GM12874 (cell line): ENCODE measurements around the gene DCAF4.
A peak's percentile ranks its signal among the peaks of the same experiment; 100 is the strongest.

Experiments used
- TF ChIP-seq, protein P1 (sequence below): IDR thresholded peaks from 2 replicates; pipeline ENCODE4 v1.5.1; 2011; ENCODE audit warnings: low read depth, mild to moderate bottlenecking, control low read depth, low read length, moderate library complexity; ENCODE audit not compliant: insufficient read depth

DCAF4 gene

DNA sequence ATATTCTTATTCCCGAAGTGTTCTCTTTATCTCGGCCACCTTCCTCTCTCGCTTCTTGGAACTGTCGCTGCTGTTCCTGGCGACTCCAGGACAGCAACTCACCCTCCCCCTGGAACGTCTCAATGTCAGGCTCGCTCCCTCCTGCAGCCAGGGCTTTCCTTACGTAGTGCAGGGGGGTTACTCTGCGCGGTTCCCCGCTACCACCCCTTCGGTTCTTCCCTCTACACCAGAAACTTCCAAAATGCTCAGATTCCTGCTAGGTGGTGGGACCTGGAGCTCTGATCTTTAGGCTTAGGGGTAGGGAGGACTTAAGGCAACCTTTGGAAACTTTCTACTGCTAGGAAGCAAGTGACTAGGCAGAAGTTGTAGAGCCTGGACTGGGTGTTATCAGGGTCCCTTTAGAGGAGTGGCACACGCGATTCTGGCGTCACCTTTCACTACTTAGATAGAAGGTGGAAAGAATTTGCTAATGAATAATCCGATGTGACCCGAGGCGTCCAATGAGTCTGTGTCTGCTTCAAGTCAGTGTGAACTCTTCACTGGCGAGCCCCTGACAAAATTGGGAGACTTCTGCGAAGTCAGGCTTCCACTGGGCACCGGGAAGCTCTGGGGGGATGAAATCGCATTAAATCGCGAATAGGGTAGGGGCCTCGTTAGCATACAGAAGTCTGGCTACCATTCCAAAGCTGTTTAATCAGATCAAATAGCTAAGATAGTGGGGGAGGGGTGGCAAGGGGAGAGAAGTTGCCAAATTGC is 31.5 kb upstream of the DCAF4 start:
- TF ChIP-seq, protein P1, sequence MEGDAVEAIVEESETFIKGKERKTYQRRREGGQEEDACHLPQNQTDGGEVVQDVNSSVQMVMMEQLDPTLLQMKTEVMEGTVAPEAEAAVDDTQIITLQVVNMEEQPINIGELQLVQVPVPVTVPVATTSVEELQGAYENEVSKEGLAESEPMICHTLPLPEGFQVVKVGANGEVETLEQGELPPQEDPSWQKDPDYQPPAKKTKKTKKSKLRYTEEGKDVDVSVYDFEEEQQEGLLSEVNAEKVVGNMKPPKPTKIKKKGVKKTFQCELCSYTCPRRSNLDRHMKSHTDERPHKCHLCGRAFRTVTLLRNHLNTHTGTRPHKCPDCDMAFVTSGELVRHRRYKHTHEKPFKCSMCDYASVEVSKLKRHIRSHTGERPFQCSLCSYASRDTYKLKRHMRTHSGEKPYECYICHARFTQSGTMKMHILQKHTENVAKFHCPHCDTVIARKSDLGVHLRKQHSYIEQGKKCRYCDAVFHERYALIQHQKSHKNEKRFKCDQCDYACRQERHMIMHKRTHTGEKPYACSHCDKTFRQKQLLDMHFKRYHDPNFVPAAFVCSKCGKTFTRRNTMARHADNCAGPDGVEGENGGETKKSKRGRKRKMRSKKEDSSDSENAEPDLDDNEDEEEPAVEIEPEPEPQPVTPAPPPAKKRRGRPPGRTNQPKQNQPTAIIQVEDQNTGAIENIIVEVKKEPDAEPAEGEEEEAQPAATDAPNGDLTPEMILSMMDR = no peak

DNA sequence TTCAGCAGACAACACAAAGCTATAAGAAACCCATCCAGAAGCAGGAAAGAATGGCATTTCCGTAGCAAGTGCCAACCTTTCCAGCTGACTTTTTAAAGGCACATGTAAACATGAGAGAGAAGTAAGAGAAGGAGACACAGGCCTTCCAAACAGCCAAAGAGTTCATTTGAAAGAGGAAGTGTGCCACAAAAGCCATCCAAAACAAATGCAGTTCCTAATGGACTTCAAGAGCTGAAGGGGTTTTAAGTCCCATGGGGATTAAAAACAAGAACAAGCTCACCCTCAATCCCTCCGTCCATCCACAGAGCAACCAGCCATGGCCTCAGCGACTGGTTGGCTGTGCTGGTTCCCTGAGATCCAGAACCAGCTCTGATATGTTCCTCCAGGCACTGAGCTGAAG is 27.8 kb upstream of the DCAF4 start:
- TF ChIP-seq, protein P1 = no peak

DNA sequence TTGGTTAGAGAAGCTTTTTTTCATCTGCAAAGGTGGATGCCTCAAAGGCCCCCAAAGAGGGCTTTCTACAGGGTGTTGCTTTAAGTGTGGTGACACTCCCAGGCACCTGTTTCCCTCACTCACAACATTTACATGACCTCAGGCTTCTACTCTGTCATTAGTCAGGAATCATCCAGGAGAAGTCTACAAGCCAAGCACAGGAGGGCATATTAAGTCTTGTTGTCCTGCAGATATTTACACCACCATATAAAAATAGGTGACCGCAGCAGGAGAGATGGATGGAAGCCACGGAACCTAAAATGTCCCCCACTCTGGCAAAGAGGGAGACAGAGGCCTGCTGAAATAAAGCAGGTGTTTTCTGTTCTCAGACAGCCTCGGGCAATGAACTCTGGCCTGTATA is 24.9 kb upstream of the DCAF4 start:
- TF ChIP-seq, protein P1 = no peak

DNA sequence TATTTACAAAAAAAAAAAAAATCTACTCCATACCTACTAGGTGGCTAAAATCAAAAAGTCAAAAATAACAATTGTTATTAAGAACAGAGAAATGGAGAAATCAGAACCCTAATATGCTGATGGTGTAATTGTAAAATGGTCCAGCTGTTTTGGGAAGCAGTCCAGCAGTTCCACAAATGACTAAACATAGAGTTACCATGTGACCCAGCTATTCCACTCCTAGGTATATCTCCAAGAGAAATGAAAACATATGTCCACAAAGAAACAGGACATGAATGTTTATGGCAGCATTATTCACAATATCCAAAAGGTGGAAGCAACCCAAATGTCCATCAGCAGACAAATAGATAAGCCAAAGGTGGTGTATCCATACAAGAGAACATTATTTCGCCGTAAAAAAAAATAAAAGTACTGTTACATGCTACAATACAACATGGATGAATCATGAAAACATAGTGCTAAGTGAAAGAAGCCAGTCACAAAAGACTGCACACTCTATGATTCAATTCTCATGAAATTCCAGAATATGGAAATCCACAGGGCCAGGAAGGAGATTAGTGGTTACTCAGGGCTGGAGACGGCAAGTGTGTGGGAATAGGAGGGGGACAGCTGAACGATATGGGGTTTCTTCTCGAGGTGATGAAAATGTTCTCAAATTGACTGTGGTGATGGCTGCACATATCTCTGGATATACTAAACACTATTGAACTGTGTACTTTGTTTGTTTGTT is 23.3 kb upstream of the DCAF4 start:
- TF ChIP-seq, protein P1 = no peak

DNA sequence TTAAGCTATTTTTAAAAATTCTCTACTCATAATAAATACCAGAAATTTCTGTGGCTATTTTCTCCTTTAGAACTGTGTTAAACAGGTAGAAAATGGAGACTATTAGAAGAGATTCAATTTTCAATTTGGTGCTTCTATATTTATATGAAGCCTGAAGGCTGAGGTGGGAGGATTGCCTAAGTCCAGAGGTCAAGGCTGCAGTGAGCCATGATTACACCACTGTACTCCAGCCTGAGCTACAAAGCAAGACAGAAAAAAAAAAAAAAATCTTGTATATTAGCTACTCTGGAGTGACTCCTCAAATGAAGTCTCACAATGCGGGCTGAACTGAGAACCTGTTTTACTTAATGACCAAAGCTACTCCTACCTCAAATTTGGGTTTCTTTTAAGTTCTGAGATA is 22.5 kb upstream of the DCAF4 start:
- TF ChIP-seq, protein P1 = no peak

DNA sequence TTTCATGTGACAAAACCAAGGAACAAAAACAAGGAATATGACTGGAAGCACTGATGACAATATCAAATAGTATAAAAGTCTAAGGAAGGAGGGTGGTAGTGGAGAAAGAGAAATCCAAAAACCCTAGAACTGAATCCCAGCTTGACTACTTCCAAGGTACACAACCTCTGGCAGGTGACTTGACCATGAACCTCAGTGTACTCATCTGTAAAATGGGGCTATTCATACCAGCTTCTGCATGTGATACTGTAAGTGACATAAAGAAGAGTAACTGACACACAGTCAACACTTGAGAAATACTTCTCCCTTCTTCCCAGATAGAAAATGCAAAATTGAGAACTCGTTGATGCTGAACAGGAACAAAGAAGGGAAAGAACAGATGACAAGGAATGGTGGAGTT is 22.0 kb upstream of the DCAF4 start:
- TF ChIP-seq, protein P1 = no peak

DNA sequence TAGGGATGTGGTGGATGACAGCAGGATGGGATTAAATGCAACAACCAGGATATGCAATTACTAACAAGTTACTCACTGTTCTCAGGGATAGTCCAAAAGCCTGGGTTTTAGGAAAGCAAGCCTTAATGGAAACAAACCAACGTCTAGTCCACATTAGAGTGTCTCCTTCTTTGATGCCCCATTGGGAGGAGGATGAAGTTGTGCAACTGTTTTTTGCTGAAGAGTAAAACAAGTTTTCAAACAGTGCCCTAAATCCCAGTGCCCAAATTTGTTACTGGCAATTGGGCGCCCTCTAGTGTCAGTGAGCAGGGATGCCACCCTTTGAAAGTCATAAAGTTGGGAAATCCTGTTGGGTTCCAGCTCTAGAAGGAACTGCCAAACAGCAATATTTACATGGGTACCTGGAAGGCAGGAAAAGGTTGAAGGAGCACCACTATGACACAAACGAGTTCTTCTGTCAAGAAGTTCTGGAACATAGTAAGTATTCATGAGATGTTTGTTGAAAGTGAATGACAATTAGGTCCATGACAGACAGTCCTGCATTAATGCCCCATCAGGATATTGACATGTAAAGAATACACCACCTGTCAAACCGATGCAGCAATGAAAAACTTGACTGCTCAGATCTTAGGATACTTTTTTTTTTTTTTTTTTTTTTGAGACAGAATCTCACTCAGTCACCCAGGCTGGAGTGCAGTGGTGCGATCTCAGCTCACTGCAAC is 21.3 kb upstream of the DCAF4 start:
- TF ChIP-seq, protein P1 = peak; percentile 88
